HEK293 (cell line): ENCODE data around the gene FCN3.

Source experiments
- KLF7 ChIP-seq: fragments of 450-650 bp; formaldehyde crosslinking; IDR thresholded peaks from 2 replicates; pipeline ENCODE4 v1.5.1; 2016; ENCODE audit warnings: missing biosample characterization, missing genetic modification characterization, borderline replicate concordance
- ZBTB8A ChIP-seq: fragments of 450-650 bp; formaldehyde crosslinking; IDR thresholded peaks from 2 replicates; pipeline ENCODE4 v1.5.1; 2016; ENCODE audit warnings: missing biosample characterization, missing genetic modification characterization
- ZNF2 ChIP-seq: fragments of 450-650 bp; formaldehyde crosslinking; IDR thresholded peaks from 2 replicates; pipeline ENCODE4 v1.5.1; 2016; ENCODE audit warnings: missing biosample characterization, missing genetic modification characterization
- ZNF202 ChIP-seq: fragments of 450-650 bp; formaldehyde crosslinking; IDR thresholded peaks from 2 replicates; pipeline ENCODE4 v1.5.1; 2016; ENCODE audit warnings: missing biosample characterization, missing genetic modification characterization, borderline replicate concordance
- ZNF529 ChIP-seq: fragments of 450-650 bp; formaldehyde crosslinking; IDR thresholded peaks from 2 replicates; pipeline ENCODE4 v1.5.1; 2017; ENCODE audit warnings: missing genetic modification characterization, missing biosample characterization; ENCODE audit not compliant: insufficient replicate concordance
- TF ChIP-seq, protein P1 (sequence below): fragments of 450-650 bp; formaldehyde crosslinking; IDR thresholded peaks from 2 replicates; pipeline ENCODE4 v1.5.1; 2016; ENCODE audit warnings: missing biosample characterization, missing genetic modification characterization
- TF ChIP-seq, protein P2 (sequence below): fragments of 450-650 bp; formaldehyde crosslinking; IDR thresholded peaks from 2 replicates; pipeline ENCODE4 v1.5.1; 2016; ENCODE audit warnings: missing biosample characterization, missing genetic modification characterization
- TF ChIP-seq, protein P3 (sequence below): fragments of 450-650 bp; formaldehyde crosslinking; IDR thresholded peaks from 2 replicates; pipeline ENCODE4 v1.5.1; 2016; ENCODE audit warnings: missing biosample characterization, missing genetic modification characterization
- TF ChIP-seq, protein P4 (sequence below): fragments of 450-650 bp; formaldehyde crosslinking; IDR thresholded peaks from 2 replicates; pipeline ENCODE4 v1.5.1; 2016; ENCODE audit warnings: missing biosample characterization, missing genetic modification characterization
- TF ChIP-seq, protein P5 (sequence below): fragments of 450-650 bp; formaldehyde crosslinking; conservative IDR thresholded peaks from 2 replicates; pipeline ENCODE4 v1.5.1; 2016; ENCODE audit warnings: low read depth, missing biosample characterization, missing genetic modification characterization
- TF ChIP-seq, protein P6 (sequence below): fragments of 450-650 bp; formaldehyde crosslinking; IDR thresholded peaks from 2 replicates; pipeline ENCODE4 v1.5.1; 2016; ENCODE audit warnings: missing biosample characterization, missing genetic modification characterization

DNA sequence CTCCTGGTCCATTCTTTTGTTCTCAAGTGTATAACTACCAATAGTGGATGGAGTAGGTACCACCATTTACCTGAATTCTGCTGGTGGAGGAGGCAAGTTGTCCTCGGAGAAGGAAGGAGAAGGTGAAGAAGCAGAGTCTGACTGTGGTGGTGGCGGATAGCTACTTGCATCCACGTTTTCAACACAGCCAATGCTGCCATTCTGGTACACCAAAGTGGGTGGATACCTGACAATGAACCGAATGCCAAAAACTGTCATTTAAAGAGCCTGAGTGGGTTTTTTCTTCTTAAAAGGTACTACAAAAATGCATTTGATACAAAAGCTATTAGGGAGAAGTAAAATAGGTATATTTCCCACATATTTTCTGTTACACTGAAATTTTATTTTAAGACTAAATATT, 37.9 kb upstream of the FCN3 start:
- TF ChIP-seq, protein P1, sequence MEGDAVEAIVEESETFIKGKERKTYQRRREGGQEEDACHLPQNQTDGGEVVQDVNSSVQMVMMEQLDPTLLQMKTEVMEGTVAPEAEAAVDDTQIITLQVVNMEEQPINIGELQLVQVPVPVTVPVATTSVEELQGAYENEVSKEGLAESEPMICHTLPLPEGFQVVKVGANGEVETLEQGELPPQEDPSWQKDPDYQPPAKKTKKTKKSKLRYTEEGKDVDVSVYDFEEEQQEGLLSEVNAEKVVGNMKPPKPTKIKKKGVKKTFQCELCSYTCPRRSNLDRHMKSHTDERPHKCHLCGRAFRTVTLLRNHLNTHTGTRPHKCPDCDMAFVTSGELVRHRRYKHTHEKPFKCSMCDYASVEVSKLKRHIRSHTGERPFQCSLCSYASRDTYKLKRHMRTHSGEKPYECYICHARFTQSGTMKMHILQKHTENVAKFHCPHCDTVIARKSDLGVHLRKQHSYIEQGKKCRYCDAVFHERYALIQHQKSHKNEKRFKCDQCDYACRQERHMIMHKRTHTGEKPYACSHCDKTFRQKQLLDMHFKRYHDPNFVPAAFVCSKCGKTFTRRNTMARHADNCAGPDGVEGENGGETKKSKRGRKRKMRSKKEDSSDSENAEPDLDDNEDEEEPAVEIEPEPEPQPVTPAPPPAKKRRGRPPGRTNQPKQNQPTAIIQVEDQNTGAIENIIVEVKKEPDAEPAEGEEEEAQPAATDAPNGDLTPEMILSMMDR (tag by site-specific recombination), result no peak
- no peak for TF ChIP-seq ZNF529 (tag by site-specific recombination)
- TF ChIP-seq, protein P2, sequence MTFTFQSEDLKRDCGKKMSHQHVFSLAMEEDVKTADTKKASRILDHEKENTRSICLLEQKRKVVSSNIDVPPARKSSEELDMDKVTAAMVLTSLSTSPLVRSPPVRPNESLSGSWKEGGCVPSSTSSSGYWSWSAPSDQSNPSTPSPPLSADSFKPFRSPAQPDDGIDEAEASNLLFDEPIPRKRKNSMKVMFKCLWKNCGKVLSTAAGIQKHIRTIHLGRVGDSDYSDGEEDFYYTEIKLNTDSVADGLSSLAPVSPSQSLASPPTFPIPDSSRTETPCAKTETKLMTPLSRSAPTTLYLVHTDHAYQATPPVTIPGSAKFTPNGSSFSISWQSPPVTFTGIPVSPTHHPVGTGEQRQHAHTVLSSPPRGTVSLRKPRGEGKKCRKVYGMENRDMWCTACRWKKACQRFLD, result no peak
- TF ChIP-seq, protein P3, sequence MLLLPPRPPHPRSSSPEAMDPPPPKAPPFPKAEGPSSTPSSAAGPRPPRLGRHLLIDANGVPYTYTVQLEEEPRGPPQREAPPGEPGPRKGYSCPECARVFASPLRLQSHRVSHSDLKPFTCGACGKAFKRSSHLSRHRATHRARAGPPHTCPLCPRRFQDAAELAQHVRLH (tag by site-specific recombination), result no peak
- TF ChIP-seq, protein P4, sequence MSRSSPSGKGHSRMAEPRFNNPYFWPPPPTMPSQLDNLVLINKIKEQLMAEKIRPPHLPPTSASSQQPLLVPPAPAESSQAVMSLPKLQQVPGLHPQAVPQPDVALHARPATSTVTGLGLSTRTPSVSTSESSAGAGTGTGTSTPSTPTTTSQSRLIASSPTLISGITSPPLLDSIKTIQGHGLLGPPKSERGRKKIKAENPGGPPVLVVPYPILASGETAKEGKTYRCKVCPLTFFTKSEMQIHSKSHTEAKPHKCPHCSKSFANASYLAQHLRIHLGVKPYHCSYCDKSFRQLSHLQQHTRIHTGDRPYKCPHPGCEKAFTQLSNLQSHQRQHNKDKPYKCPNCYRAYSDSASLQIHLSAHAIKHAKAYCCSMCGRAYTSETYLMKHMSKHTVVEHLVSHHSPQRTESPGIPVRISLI (tag by site-specific recombination), result no peak
- TF ChIP-seq, protein P5, sequence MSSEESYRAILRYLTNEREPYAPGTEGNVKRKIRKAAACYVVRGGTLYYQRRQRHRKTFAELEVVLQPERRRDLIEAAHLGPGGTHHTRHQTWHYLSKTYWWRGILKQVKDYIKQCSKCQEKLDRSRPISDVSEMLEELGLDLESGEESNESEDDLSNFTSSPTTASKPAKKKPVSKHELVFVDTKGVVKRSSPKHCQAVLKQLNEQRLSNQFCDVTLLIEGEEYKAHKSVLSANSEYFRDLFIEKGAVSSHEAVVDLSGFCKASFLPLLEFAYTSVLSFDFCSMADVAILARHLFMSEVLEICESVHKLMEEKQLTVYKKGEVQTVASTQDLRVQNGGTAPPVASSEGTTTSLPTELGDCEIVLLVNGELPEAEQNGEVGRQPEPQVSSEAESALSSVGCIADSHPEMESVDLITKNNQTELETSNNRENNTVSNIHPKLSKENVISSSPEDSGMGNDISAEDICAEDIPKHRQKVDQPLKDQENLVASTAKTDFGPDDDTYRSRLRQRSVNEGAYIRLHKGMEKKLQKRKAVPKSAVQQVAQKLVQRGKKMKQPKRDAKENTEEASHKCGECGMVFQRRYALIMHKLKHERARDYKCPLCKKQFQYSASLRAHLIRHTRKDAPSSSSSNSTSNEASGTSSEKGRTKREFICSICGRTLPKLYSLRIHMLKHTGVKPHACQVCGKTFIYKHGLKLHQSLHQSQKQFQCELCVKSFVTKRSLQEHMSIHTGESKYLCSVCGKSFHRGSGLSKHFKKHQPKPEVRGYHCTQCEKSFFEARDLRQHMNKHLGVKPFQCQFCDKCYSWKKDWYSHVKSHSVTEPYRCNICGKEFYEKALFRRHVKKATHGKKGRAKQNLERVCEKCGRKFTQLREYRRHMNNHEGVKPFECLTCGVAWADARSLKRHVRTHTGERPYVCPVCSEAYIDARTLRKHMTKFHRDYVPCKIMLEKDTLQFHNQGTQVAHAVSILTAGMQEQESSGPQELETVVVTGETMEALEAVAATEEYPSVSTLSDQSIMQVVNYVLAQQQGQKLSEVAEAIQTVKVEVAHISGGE, result no peak
- no peak for TF ChIP-seq KLF7 (tag by site-specific recombination)
- no peak for TF ChIP-seq ZNF202 (tag by site-specific recombination)
- TF ChIP-seq, protein P6, sequence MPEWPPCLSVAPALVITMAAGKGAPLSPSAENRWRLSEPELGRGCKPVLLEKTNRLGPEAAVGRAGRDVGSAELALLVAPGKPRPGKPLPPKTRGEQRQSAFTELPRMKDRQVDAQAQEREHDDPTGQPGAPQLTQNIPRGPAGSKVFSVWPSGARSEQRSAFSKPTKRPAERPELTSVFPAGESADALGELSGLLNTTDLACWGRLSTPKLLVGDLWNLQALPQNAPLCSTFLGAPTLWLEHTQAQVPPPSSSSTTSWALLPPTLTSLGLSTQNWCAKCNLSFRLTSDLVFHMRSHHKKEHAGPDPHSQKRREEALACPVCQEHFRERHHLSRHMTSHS (tag by site-specific recombination), result no peak
- no peak for TF ChIP-seq ZBTB8A
- TF ChIP-seq ZNF2, result no peak
